ENCODE results near the gene CTNNBL1. TPM values are rescaled to one million over a fixed set of nuclear protein-coding genes. Genes with fewer than 3 reads are reported as not detected.
"Not testable (repeated sequence)": the region's sequence is repeated elsewhere in the genome, so short reads cannot be mapped to it uniquely, and the experiment has no call there.

The CTNNBL1 gene
- total RNA-seq, 1 donor from 2014 or later: 26.2 TPM

- DNase-seq (ENCODE audit: low spot score): no peak
These were observed 156.3 kb downstream of the CTNNBL1 start for GRCh38 chr20:37850036-37850592.

- DNase-seq (ENCODE audit: low spot score): peak; percentile 18
These were observed 157.0 kb downstream of the CTNNBL1 start for GRCh38 chr20:37850724-37851355.

GRCh38 chr20:37852666-37853065 is 158.8 kb downstream of the CTNNBL1 start:
- no peak for DNase-seq (ENCODE audit: low spot score)

GRCh38 chr20:37853823-37854375 is 160.1 kb downstream of the CTNNBL1 start:
- no peak for DNase-seq (ENCODE audit: low spot score)

- not testable (repeated sequence) for DNase-seq (ENCODE audit: low spot score)
These were observed 162.2 kb downstream of the CTNNBL1 start for GRCh38 chr20:37856034-37856433.

- no peak for DNase-seq (ENCODE audit: low spot score)
These were observed 163.3 kb downstream of the CTNNBL1 start for GRCh38 chr20:37856932-37857660.

GRCh38 chr20:37859406-37860171 is 165.8 kb downstream of the CTNNBL1 start:
- no peak for DNase-seq (ENCODE audit: low spot score)

GRCh38 chr20:37863289-37863688 is 169.5 kb downstream of the CTNNBL1 start:
- no peak for DNase-seq (ENCODE audit: low spot score)

GRCh38 chr20:37864298-37864697 is 170.5 kb downstream of the CTNNBL1 start:
- DNase-seq (ENCODE audit: low spot score): no peak

GRCh38 chr20:37866051-37866450 is 172.2 kb downstream of the CTNNBL1 start:
- no peak for DNase-seq (ENCODE audit: low spot score)

GRCh38 chr20:37867289-37868195 is 173.7 kb downstream of the CTNNBL1 start:
- no peak for DNase-seq (ENCODE audit: low spot score)

- no peak for DNase-seq (ENCODE audit: low spot score)
These were observed 175.1 kb downstream of the CTNNBL1 start for GRCh38 chr20:37868851-37869333.

- no peak for DNase-seq (ENCODE audit: low spot score)
These were observed 175.6 kb downstream of the CTNNBL1 start for GRCh38 chr20:37869334-37869861.

- DNase-seq (ENCODE audit: low spot score): no peak
These were observed 176.5 kb downstream of the CTNNBL1 start for GRCh38 chr20:37870294-37870693.

GRCh38 chr20:37871751-37872150 is 177.9 kb downstream of the CTNNBL1 start:
- DNase-seq (ENCODE audit: low spot score): no peak

GRCh38 chr20:37872161-37872560 is 178.3 kb downstream of the CTNNBL1 start:
- no peak for DNase-seq (ENCODE audit: low spot score)

- DNase-seq (ENCODE audit: low spot score): no peak
These were observed 180.1 kb downstream of the CTNNBL1 start for GRCh38 chr20:37873884-37874283.

- no peak for DNase-seq (ENCODE audit: low spot score)
These were observed 181.8 kb downstream of the CTNNBL1 start for GRCh38 chr20:37875460-37876175.

- DNase-seq (ENCODE audit: low spot score): no peak
These were observed 183.0 kb downstream of the CTNNBL1 start for GRCh38 chr20:37876863-37877262.

Data from umbilical cord (tissue), 2 donors.